ENCODE measurements around the gene GPR108.
A peak's percentile ranks its signal among the peaks of the same experiment; 100 is the strongest.
"Not testable (repeated sequence)": the region's sequence is repeated elsewhere in the genome, so short reads cannot be mapped to it uniquely, and the experiment has no call there.

GPR108 gene

GRCh38 chr19:6773323-6773931 lies 36.0 kb upstream of the GPR108 start:
- no peak for TF ChIP-seq CTCF (IDR thresholded peaks at IDR 0.05; ENCODE audit: low read depth, low read length)
- no peak overlapping the region for H3K4me3 ChIP-seq (ENCODE audit: low read depth, low read length)

- TF ChIP-seq CTCF (IDR thresholded peaks at IDR 0.05; ENCODE audit: low read depth, low read length): no peak
- H3K4me3 ChIP-seq (ENCODE audit: low read depth, low read length): no peak overlapping the region
These were observed 35.5 kb upstream of the GPR108 start for GRCh38 chr19:6772866-6773322.

- TF ChIP-seq CTCF (IDR thresholded peaks at IDR 0.05; ENCODE audit: low read depth, low read length): no peak
- no peak within 1 kb of the TSS for H3K4me3 ChIP-seq (ENCODE audit: low read depth, low read length)
These were observed 34.9 kb upstream of the GPR108 start, which contains the start of gene VAV1 for GRCh38 chr19:6772028-6772865. VAV1 (plus strand) TSS chr19:6772708; CDS start chr19:6772808, 100 bp downstream.

GRCh38 chr19:6771648-6772027 lies 34.3 kb upstream of the GPR108 start:
- not testable (repeated sequence) for H3K4me3 ChIP-seq (ENCODE audit: low read depth, low read length)

- H3K4me3 ChIP-seq (ENCODE audit: low read depth, low read length): no peak overlapping the region
- peak; percentile 23; the same call in 1 of the 2 replicates for TF ChIP-seq CTCF (IDR thresholded peaks at IDR 0.05; ENCODE audit: low read depth, low read length)
These were observed 31.7 kb upstream of the GPR108 start for GRCh38 chr19:6769006-6769619.

GRCh38 chr19:6768236-6768785 lies 30.9 kb upstream of the GPR108 start:
- no peak for TF ChIP-seq CTCF (IDR thresholded peaks at IDR 0.05; ENCODE audit: low read depth, low read length)

GRCh38 chr19:6767357-6768235 lies 30.2 kb upstream of the GPR108 start, which contains the start of gene SH2D3A:
SH2D3A (minus strand) TSS chr19:6767435; CDS start chr19:6763748, 3,687 bp downstream.
- no peak for TF ChIP-seq CTCF (IDR thresholded peaks at IDR 0.05; ENCODE audit: low read depth, low read length)
- no peak within 1 kb of the TSS for H3K4me3 ChIP-seq (ENCODE audit: low read depth, low read length)

More at GRCh38 chr19:6768236-6768785, 30.9 kb upstream of the GPR108 start:
- no peak overlapping the region for H3K4me3 ChIP-seq (ENCODE audit: low read depth, low read length)
